Measurements from ENCODE around the gene CLMN.
A peak's percentile ranks its signal among the peaks of the same experiment; 100 is the strongest.

Gene CLMN

GRCh38 chr14:95157327-95158189 lies 162.2 kb downstream of the CLMN start, which contains the start of gene DICER1:
Gene DICER1, minus strand, starts transcription at chr14:95157529. Its CDS starts 24,071 bp downstream, at chr14:95133458.
- peak within 1 kb of the TSS; percentile 80 for H3K4me3 ChIP-seq (ENCODE audit: low read depth, low read length)
- no peak for TF ChIP-seq CTCF (IDR thresholded peaks at IDR 0.05; ENCODE audit: low read depth, low read length)

GRCh38 chr14:95157048-95157326 lies 162.7 kb downstream of the CLMN start:
- peak overlapping the region; percentile 80 for H3K4me3 ChIP-seq (ENCODE audit: low read depth, low read length)
- TF ChIP-seq CTCF (IDR thresholded peaks at IDR 0.05; ENCODE audit: low read depth, low read length), result no peak

- no peak for TF ChIP-seq CTCF (IDR thresholded peaks at IDR 0.05; ENCODE audit: low read depth, low read length)
- peak overlapping the region; percentile 80 for H3K4me3 ChIP-seq (ENCODE audit: low read depth, low read length)
These were observed 163.3 kb downstream of the CLMN start for GRCh38 chr14:95156161-95157047.

- H3K4me3 ChIP-seq (ENCODE audit: low read depth, low read length), result no peak overlapping the region
- no peak for TF ChIP-seq CTCF (IDR thresholded peaks at IDR 0.05; ENCODE audit: low read depth, low read length)
These were observed 164.7 kb downstream of the CLMN start for GRCh38 chr14:95155045-95155444.

GRCh38 chr14:95153866-95154265 lies 165.8 kb downstream of the CLMN start:
- no peak for TF ChIP-seq CTCF (IDR thresholded peaks at IDR 0.05; ENCODE audit: low read depth, low read length)

GRCh38 chr14:95151561-95151960 lies 168.1 kb downstream of the CLMN start:
- no peak overlapping the region for H3K4me3 ChIP-seq (ENCODE audit: low read depth, low read length)
- no peak for TF ChIP-seq CTCF (IDR thresholded peaks at IDR 0.05; ENCODE audit: low read depth, low read length)

More at GRCh38 chr14:95153866-95154265, 165.8 kb downstream of the CLMN start:
- no peak overlapping the region for H3K4me3 ChIP-seq (ENCODE audit: low read depth, low read length)

- H3K4me3 ChIP-seq (ENCODE audit: low read depth, low read length), result no peak overlapping the region
These were observed 168.8 kb downstream of the CLMN start for GRCh38 chr14:95150910-95151309.

More at GRCh38 chr14:95150910-95151309, 168.8 kb downstream of the CLMN start:
- no peak for TF ChIP-seq CTCF (IDR thresholded peaks at IDR 0.05; ENCODE audit: low read depth, low read length)

Measured in WI38 (cell line).